ENCODE data around the gene RANBP3.

- TF ChIP-seq CTCF (IDR thresholded peaks at IDR 0.05; ENCODE audit: low read length) (no peak), EZH2 (IDR thresholded peaks at IDR 0.05; ENCODE audit: borderline replicate concordance, low read length) (no peak)
Measured at GRCh38 chr19:5923356-5923755, 54.6 kb downstream of the RANBP3 start.
